AG09319 (cell line): ENCODE results near the gene OR2C3.

Experiments used
- DNase-seq: peaks from one replicate; pipeline ENCODE4 v3.0.0-alpha.2; 2010; ENCODE audit warnings: low read depth; ENCODE audit errors: extremely low read depth
- TF ChIP-seq, protein P1 (sequence below): IDR thresholded peaks from 2 replicates; pipeline ENCODE4 v1.5.1; 2011; ENCODE audit warnings: low read depth, mild to moderate bottlenecking, inconsistent platforms, low read length, moderate library complexity

OR2C3 gene

DNA sequence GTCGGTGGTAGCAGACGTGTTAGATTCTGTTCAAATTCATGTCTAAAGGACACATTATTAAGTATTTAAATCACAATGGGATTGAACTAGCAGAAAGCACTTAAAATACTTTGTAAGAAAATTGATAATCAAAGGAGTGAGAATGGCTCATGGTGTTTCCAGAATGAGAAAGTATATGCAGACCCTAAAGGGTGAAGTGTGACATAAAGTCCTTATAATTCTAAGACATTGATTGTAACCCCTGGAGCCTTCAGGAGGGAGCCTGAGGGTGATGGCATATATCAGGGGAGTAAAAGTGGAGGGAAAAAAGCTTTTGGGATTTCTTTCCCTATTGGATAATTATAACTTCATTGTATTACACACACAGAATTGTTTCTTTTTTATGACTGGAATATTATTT lies at the start of gene OR2C3:
TSS of gene OR2C3 (minus strand) at position 101 of the 400 bp plus-strand sequence. CDS start 3,929 bp downstream, outside the sequence.
- TF ChIP-seq, protein P1, sequence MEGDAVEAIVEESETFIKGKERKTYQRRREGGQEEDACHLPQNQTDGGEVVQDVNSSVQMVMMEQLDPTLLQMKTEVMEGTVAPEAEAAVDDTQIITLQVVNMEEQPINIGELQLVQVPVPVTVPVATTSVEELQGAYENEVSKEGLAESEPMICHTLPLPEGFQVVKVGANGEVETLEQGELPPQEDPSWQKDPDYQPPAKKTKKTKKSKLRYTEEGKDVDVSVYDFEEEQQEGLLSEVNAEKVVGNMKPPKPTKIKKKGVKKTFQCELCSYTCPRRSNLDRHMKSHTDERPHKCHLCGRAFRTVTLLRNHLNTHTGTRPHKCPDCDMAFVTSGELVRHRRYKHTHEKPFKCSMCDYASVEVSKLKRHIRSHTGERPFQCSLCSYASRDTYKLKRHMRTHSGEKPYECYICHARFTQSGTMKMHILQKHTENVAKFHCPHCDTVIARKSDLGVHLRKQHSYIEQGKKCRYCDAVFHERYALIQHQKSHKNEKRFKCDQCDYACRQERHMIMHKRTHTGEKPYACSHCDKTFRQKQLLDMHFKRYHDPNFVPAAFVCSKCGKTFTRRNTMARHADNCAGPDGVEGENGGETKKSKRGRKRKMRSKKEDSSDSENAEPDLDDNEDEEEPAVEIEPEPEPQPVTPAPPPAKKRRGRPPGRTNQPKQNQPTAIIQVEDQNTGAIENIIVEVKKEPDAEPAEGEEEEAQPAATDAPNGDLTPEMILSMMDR = no peak
- no peak for DNase-seq

DNA sequence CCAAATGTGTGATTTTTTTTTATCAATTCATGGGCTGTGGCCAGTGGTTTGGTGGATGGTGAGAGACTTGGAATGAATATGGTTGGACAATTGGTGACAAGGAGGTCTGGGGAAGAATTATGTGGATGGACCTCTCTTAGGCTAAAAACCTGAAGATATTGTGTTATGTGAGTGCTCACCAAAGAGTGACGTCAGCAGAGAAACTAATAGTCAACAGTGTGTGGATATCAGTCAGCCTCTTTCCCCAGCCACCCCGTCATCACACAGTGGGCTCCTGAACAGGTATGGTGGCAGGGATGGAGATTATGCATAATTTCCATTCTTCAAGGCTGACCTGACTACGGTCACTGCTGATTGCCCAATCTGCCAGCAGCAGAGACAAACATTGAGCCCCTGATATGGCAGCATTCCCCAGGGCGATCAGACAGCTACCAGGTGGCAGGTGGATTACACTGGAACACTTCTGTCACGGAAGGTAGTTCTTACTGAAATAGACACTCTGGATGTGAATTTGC lies 42.8 kb upstream of the OR2C3 start:
- no peak for DNase-seq
- TF ChIP-seq, protein P1 = no peak

DNA sequence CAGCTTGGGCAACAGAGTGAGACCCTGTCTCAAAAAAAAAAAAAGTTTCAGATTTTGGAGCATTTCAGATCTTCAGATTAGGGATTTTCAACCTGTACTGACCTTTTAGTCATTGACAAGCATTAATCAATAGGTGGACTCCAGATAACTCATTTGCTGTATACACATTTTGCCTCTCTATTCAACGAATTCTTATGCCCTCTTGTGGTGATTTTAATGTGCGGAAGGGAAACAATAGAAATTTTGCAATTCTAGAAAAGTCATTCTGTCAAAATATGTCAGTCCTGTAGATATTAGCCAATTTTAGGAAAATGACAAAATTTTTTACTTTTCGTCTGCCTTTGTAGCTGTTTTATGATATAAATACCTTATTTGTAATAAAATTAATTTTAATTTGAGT lies 40.3 kb upstream of the OR2C3 start:
- DNase-seq = no peak
- TF ChIP-seq, protein P1 = no peak

DNA sequence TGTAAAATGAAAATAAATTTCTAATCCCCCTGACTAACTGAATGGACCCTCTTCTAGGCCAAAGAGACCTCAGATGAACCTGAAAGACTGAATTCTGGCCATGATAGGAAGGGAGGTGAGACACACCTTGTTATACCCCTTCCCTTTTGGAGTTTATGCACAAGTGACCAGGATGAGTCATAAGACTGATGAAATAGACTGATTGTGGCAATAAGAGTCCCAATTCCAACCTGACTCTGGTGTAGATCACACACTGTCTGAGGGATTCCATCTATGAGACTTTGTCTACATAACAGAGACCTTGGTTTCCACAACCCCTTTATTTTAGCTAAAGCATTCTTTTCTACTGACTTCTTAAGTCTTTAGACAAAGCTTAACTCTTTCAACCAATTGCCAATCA lies 38.4 kb upstream of the OR2C3 start:
- DNase-seq = no peak
- TF ChIP-seq, protein P1 = no peak

DNA sequence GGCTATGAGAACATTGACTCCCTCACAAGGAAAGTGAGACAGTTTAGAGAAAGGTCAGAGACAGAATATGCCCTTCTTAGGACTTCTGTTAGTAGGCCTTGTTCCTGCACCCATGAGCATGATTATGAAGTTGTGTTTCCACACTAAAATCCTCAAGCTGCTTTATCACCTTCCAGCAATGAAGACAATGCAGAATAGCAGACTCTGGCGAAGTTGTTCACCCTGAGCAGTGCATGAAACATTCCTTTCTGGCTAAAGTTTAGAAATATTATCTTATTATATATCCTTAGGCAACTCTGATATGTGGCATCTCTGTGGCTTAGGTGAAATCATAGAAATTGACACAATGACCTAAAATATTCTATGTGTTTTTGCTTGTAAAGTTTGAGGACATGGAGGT lies 38.0 kb upstream of the OR2C3 start:
- DNase-seq = no peak
- TF ChIP-seq, protein P1 = no peak

DNA sequence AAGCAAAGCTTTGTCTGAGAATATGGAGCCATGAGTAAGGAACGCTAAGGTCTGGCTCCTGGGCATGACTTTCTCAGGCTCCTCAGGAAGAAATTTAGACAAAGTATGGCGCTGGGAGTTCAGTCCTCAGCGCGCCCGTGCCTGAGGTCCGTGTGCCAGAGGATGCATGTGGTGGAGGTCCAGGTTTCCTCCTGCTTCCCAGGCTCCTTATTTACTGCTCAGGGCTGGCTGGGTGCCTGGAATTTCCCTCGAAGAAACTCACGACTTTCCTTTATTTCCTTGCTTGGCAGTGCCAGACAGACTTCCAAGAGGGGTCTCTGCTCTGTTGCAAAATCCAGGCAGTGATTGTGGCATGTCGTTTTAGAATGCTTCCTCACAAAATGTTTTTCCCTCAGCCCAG lies 26.0 kb upstream of the OR2C3 start:
- DNase-seq = no peak
- TF ChIP-seq, protein P1 = no peak

DNA sequence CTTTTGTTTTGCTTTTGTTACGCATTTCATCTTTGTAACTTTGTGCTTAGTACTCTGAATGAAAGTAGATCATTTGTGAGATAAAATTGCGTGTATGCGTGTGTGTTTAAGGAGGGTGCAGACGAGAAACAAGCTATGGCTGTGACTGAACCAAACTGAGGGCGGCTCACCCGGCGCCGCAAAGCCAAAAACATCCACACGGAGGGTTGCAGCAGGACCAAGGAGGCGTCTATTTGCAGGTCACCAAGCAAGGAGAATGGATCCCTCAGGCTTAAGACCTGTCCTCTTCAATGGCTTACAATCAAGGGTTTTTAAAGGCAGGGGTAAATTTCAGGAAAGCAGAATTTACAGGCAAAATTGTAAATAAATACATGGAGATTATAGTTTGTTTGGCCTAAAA lies 25.5 kb upstream of the OR2C3 start:
- DNase-seq = no peak

More for the DNA sequence above, 25.5 kb upstream of the OR2C3 start:
- TF ChIP-seq, protein P1 = no peak
